Neural cell (in vitro differentiated cells): ENCODE measurements around the gene TEX261. TPM values are rescaled to one million over a fixed set of nuclear protein-coding genes. Genes with fewer than 3 reads are reported as not detected.
A peak's percentile ranks its signal among the peaks of the same experiment; 100 is the strongest.

Source experiments
- H2AFZ ChIP-seq: fragments of 200-600, 300-800 bp; sonication (generic), shearing (Covaris generic); 2 replicates; pipeline ENCODE4 v1.6.0; 2014; ENCODE audit warnings: low read depth, mild to moderate bottlenecking, antibody characterized with exemption, low read length, moderate library complexity
- H3F3A ChIP-seq: fragments of 200-600 bp; shearing (Covaris generic); 2 replicates; pipeline ENCODE4 v1.6.1; 2016; ENCODE audit warnings: mild to moderate bottlenecking, moderate library complexity, mixed read lengths, antibody characterized with exemption, low read length; ENCODE audit not compliant: insufficient read depth, poor library complexity, severe bottlenecking
- H3K27ac ChIP-seq: fragments of 200-600, 300-800 bp; sonication (generic), shearing (Covaris generic); 2 replicates; pipeline ENCODE4 v1.5.1; 2014; ENCODE audit warnings: mild to moderate bottlenecking, low read length, moderate library complexity
- H3K27me3 ChIP-seq: fragments of 300-800, 200-600 bp; sonication (generic), shearing (Covaris generic); 2 replicates; pipeline ENCODE4 v1.6.0; 2014; ENCODE audit warnings: mild to moderate bottlenecking, low read depth, low read length, moderate library complexity; ENCODE audit not compliant: insufficient read depth
- H3K36me3 ChIP-seq: fragments of 300-800, 200-600 bp; sonication (generic), shearing (Covaris generic); 2 replicates; pipeline ENCODE4 v1.5.1; 2014; ENCODE audit warnings: mild to moderate bottlenecking, antibody characterized with exemption, low read length, moderate library complexity; ENCODE audit not compliant: insufficient read depth
- H3K4me2 ChIP-seq: fragments of 300-800, 200-600 bp; sonication (generic), shearing (Covaris generic); 2 replicates; pipeline ENCODE4 v1.6.0; 2014; ENCODE audit warnings: mild to moderate bottlenecking, low read length
- H3K4me3 ChIP-seq: fragments of 300-800, 200-600 bp; sonication (generic), shearing (Covaris generic); 2 replicates; pipeline ENCODE4 v1.5.1; 2014; ENCODE audit warnings: mild to moderate bottlenecking, low read length, moderate library complexity
- H3K79me2 ChIP-seq: fragments of 200-600 bp; shearing (Covaris generic); replicated peaks from 2 replicates; pipeline ENCODE4 v1.6.0; 2014; ENCODE audit warnings: mild to moderate bottlenecking, low read length, moderate library complexity; ENCODE audit not compliant: insufficient read depth
- H3K9ac ChIP-seq: fragments of 300-800, 200-600 bp; sonication (generic), shearing (Covaris generic); 2 replicates; pipeline ENCODE4 v1.6.1; 2016; ENCODE audit warnings: mild to moderate bottlenecking, low read length, mixed read lengths
- H3K9me2 ChIP-seq: fragments of 200-600 bp; shearing (Covaris generic); 2 replicates; pipeline ENCODE4 v1.6.1; 2016; ENCODE audit warnings: mild to moderate bottlenecking, low read length, mixed read lengths; ENCODE audit not compliant: insufficient read depth
- H3K9me3 ChIP-seq: fragments of 200-600, 300-800 bp; sonication (generic), shearing (Covaris generic); 2 replicates; pipeline ENCODE4 v1.6.1; 2016; ENCODE audit warnings: mild to moderate bottlenecking, mixed run types, low read length, moderate library complexity, mixed read lengths
- H4K20me1 ChIP-seq: fragments of 200-600 bp; shearing (Covaris generic); 2 replicates; pipeline ENCODE4 v1.6.1; 2016; ENCODE audit warnings: mild to moderate bottlenecking, mixed run types; ENCODE audit not compliant: insufficient read depth
- CTCF ChIP-seq: fragments of 450-650 bp; IDR thresholded peaks from 2 replicates; pipeline ENCODE4 v1.5.1; 2014; ENCODE audit warnings: antibody characterized with exemption, mild to moderate bottlenecking, moderate library complexity; ENCODE audit not compliant: poor library complexity, severe bottlenecking
- EP300 ChIP-seq: fragments of 450-650 bp; conservative IDR thresholded peaks from 2 replicates; pipeline ENCODE4 v1.6.1; 2014; ENCODE audit warnings: antibody characterized with exemption, mild to moderate bottlenecking, moderate library complexity; ENCODE audit not compliant: poor library complexity, severe bottlenecking
- EZH2 ChIP-seq: fragments of 200-600, 300-800 bp; shearing (Covaris generic), sonication (generic); IDR thresholded peaks from 2 replicates; pipeline ENCODE4 v1.6.1; 2014; ENCODE audit warnings: antibody characterized with exemption, low read length, borderline replicate concordance, mild to moderate bottlenecking; ENCODE audit not compliant: insufficient read depth, poor library complexity, severe bottlenecking
- MXI1 ChIP-seq: fragments of 450-650 bp; conservative IDR thresholded peaks from 2 replicates; pipeline ENCODE4 v1.6.1; 2014; ENCODE audit warnings: antibody characterized with exemption, mild to moderate bottlenecking; ENCODE audit not compliant: poor library complexity, severe bottlenecking
- POLR2AphosphoS5 ChIP-seq: IDR thresholded peaks from 2 replicates; pipeline ENCODE4 v1.6.1; 2012
- RAD21 ChIP-seq: fragments of 450-650 bp; conservative IDR thresholded peaks from 2 replicates; pipeline ENCODE4 v1.6.1; 2014; ENCODE audit warnings: antibody characterized with exemption, mild to moderate bottlenecking, moderate library complexity
- REST ChIP-seq: IDR thresholded peaks from 2 replicates; pipeline ENCODE4 v1.6.1; 2012; ENCODE audit warnings: borderline replicate concordance
- SMC3 ChIP-seq: fragments of 450-650 bp; conservative IDR thresholded peaks from 2 replicates; pipeline ENCODE4 v1.6.1; 2014; ENCODE audit warnings: antibody characterized with exemption, mild to moderate bottlenecking, moderate library complexity; ENCODE audit not compliant: poor library complexity
- TAF1 ChIP-seq: IDR thresholded peaks from 2 replicates; pipeline ENCODE4 v1.6.1; 2012; ENCODE audit warnings: low read depth
- polyA plus RNA-seq: library from polyadenylated mRNA; depleted of rRNA; stranded (reverse); fragments of >200 nt; gene quantifications from 2 replicates; pipeline ENCODE4 v1.2.3, GENCODE V29; 2014

The TEX261 gene
- polyA plus RNA-seq, 1 donor from 2014 or later, result 48.2 TPM

GRCh38 chr2:70946832-70947442, 47.7 kb downstream of the TEX261 start:
- Histone ChIP-seq H3F3A (no peaks in the 10 kb centered on the region), H3K27me3 (peaks cover 23% of the 10 kb centered on the region), H3K9me3 (no peaks in the 10 kb centered on the region), H3K79me2 (no peaks in the 10 kb centered on the region), H2AFZ (no peak overlapping the region), H3K36me3 (no peaks in the 10 kb centered on the region), H3K9ac (no peak overlapping the region), H3K4me3 (no peak overlapping the region), H3K9me2 (no peaks in the 10 kb centered on the region), H3K4me2 (no peak overlapping the region), H4K20me1 (no peaks in the 10 kb centered on the region), H3K27ac (no peak overlapping the region)
- TF ChIP-seq EZH2 (no peak), CTCF (peak; percentile 79), RAD21 (peak; percentile 74), SMC3 (peak; percentile 80), TAF1 (no peak)

GRCh38 chr2:70944111-70944690, 50.5 kb downstream of the TEX261 start:
- no peaks in the 10 kb centered on the region for H3K9me3 ChIP-seq
- no peaks in the 10 kb centered on the region for H3K36me3 ChIP-seq
- H3K27me3 ChIP-seq, result peaks cover 19% of the 10 kb centered on the region

More at GRCh38 chr2:70944111-70944690, 50.5 kb downstream of the TEX261 start:
- H3K9ac ChIP-seq, result no peak overlapping the region
- no peak for TF ChIP-seq REST
- no peak for TF ChIP-seq EP300
- TF ChIP-seq POLR2AphosphoS5, result no peak
- TF ChIP-seq SMC3, result no peak
- TF ChIP-seq RAD21, result no peak
- TF ChIP-seq EZH2, result no peak
- no peak for TF ChIP-seq MXI1
- no peak for TF ChIP-seq TAF1
- TF ChIP-seq CTCF, result no peak
- no peak overlapping the region for H3K4me2 ChIP-seq
- no peak overlapping the region for H2AFZ ChIP-seq
- no peak overlapping the region for H3K4me3 ChIP-seq
- no peaks in the 10 kb centered on the region for H4K20me1 ChIP-seq
- H3K9me2 ChIP-seq, result no peaks in the 10 kb centered on the region
- H3K27ac ChIP-seq, result no peak overlapping the region
- H3K79me2 ChIP-seq, result no peaks in the 10 kb centered on the region
- no peaks in the 10 kb centered on the region for H3F3A ChIP-seq
